Epidermal melanocyte (primary cell): ENCODE measurements around the gene RRP7A.
"Not testable (repeated sequence)": the region's sequence is repeated elsewhere in the genome, so short reads cannot be mapped to it uniquely, and the experiment has no call there.

ENCODE experiments used
- DNase-seq: peaks from one replicate; pipeline ENCODE4 v3.0.0; 2011; ENCODE audit warnings: low spot score; ENCODE audit not compliant: insufficient read length

The RRP7A gene

DNA sequence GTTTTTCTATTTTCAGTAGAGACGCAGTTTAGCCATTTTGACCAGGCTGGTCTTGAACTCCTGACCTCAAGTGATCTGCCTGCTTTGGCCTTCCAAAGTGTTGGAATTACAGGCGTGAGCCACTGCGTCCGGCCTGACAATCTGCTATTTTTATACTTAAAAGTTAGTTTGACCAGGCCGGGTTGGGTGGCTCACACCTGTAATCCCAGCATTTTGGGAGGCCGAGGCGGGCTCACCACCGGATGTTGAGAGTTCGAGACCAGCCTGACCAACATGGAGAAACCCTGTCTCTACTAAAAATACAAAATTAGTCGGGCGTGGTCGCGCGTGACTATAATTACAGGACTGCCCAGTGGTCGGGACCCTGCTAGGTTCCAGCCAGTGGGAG, 19.8 kb downstream of the RRP7A start:
- DNase-seq = not testable (repeated sequence)

DNA sequence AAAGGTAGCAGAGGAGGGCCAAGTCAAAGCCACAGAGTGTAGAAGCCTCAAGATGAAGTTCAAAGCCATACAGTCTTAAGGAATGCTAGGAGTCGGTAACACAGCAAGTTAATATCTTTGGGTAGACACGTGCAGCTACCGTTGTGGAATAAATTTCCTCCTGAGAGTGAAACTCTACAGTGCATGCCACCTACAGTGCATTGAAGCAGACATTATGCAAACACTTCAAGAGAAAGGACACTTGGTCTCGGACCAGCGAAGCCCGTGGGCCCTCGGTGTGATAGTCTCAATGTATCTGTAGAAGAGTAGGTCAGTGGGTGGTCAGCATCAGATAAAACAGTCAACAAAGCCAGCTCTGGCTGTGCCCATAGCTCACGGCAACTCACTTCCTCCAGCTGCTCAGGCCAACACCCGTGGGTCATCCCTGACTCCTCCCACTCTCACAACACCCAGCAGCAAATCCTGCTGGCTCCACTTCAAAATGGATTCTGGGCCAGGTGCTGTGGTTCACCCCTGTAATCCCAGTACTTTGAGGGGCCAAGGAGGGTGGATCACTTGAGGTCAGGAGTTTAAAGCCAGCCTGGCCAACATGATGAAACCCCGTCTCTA, 24.0 kb downstream of the RRP7A start:
- not testable (repeated sequence) for DNase-seq

DNA sequence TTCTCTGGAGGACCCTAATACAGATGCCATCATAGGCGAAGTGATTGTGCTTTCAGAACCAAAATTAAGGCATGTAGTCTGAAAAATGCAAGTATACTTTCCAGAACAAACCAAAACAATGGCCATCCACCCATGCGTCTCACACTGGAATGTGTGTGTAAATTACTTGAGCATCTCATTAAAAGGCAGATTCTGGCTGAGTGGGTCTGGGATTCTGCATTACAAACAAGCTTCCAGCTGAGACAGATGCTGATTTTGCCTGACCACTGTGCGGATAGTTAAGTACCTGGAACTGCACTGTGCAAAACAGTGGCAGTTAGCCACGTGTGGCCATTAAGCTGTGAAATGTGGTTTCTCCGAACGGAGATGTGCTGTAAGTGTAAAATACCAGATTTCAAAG, 26.2 kb downstream of the RRP7A start:
- no peak for DNase-seq

DNA sequence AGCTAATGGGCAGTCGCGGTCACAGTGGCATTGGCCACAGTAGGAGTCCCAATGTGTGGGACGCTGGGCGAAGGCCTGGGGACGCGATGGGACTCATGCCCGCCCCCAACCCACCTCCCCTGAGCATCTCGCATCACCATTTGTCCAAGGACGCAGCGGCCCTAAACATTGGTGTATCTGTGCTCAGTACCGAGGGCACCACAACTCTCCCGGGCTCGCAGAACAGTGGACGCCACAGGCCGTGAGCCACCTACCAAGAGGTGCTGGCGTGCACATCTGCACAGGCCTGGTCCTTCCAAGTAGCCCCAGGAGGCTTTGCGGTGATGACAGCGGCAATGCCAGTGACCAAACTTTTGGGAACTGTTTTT, 27.3 kb downstream of the RRP7A start:
- no peak for DNase-seq

DNA sequence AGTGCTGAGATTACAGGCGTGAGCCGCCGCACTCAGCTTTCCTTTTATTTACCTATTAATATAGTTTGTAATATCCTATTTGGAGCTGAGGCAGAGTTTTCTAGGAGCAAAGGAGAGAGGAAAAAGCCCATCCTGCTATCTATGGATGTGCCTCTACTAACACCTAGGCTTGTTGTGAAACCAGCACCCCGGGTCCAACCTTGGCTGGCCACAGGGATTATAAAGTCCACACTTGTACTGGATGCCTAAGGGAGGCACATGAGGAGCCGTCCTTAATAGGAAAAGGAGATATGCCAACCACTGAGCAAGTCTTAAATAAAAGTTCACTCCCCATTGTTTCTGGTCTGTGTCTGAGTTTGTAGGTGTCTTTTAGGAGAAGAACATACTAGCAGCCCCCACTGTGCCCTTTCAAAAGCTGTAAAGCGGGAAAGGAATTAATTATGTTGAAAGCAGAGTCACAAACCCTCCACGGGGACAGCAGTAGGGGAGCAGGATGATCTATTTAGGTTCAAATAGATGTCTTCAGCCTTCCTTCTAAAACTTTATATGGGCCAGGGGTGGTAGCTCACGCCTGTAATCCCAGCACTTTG, 29.3 kb downstream of the RRP7A start:
- DNase-seq = no peak

DNA sequence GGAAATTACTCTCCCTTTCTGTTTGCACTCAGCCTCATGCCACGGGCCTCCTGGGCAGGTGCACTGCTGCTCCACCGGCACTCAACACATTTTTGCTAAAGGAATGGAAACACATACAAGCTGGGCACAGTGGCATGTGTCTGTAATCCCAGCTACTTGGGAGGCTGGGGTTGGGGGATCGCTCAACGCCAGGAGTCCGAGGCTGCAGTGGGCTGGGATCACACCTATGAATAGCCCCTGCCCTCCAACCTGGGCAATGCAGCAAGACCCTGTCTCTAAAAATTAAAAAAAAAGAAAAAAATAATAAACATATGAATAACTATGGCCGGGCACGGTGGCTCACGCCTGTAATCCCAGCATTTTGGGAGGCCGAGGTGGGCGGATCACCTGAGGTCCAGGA, 30.6 kb downstream of the RRP7A start:
- DNase-seq = no peak

DNA sequence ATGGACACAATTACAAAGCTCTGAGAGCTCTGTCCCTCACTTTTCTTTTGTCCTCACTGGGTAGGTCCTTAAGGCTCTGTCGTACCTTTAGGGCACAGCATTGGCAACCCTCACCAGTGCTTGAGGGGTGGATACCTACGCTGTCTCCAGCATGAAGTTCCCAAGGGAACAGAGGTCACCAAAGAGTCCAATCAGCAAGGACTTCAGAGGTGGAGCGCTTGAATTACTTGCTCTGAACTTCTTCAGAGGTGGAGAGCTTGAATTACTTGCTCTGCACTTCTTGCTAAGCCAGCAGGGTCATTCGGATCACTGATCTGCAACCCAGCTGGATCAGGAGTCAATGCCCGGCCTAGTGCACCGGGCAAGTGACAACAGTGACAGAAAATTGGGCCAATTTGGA, 35.1 kb downstream of the RRP7A start:
- no peak for DNase-seq

DNA sequence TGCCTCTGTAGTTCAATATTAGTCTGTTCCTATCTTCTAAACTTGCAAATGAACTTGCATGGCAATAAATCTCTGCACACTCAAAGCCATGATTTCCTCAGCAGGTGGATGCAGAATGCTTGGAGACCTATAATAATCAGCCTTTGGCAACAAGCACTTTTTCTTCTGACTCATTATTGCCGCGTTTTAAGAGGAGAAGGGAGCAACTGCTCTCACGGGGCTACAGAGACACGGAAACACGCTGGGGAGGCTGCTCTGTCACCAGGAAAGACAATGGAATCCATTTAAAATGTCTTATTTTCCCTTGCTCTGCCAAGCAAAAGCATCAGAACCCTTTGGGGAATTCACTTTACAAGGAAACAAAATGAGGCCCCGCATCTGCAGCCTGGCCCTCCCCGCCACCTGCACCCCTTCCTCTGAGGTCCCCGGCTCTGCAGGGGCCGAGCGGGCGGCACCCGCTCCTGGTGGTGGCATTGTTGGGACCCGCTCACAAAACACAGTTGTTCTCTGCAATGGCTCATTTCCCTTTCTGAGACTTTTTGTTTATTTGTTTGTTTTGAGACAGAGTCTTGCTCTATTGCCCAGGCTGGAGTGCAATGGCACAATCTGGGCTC, 35.9 kb downstream of the RRP7A start:
- DNase-seq = not testable (repeated sequence)

DNA sequence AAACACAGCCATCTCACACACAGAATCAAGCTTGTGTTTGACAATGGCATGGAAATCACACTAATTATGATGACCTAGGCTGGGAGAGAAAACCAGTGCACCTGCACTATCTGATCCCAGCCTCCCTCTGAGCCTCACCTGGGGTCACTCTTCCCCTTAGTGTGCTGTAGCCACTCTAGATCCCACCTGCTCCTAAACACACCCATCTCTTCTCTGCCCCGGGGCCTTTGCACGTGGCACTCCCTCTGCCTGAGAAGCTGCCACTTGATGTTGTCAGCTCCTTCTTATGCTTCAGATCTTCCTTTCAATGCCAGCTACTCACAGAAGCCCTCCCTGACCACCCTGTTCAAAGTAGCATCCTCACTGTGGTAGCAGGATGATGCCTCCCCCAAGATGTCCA, 44.5 kb downstream of the RRP7A start:
- DNase-seq = no peak

DNA sequence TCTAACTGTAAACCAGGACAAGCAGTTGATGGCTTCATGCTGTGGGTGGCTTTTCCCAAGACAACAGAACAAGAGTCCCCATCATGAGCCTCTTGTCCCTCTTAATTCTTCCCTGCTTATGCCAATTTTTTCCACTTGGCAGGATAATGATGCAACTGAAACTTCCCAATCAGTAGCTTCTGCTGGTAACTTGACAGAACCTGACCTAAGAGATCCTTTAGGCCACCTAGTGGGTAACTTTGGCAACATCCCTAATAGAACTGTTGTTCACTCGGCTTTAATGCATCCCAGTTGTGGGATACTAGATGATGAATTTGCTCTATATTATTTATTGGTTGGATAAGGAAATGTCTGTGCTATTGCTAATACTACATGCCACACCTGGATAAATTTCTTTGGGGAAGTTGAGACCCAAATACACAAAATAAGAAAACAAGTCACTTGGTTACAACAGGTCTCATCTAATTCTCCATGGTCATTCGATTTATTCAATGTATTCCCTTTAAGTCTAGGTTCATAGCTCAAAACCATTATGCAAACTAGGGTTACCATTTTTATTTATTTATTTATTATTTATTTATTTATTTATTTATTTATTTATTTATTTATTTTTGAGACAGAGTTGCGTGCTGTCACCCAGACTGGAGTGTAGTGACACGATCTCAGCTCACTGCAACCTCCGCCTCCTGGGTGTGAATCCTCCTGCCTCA, 46.0 kb downstream of the RRP7A start:
- DNase-seq = peak; percentile 71

DNA sequence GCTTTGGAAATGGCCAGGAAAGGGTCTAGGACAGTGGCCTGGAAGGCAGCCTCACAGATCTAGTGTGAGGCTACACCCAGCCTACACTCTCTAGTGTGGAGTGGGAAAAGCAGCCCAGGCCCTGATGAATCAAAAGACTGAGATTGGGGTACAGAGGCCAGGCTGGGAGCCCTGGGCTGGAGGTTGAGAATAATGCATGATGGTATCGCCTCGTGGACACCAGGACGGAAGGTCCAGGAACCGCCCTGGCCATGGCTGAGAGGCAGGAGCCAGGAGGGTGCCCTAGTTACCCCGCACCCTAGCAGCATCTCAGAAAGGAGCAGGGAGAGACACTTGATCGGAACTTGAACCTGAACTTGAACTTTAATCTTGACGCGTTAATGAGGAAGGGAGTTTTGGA, 46.9 kb downstream of the RRP7A start:
- DNase-seq = no peak

DNA sequence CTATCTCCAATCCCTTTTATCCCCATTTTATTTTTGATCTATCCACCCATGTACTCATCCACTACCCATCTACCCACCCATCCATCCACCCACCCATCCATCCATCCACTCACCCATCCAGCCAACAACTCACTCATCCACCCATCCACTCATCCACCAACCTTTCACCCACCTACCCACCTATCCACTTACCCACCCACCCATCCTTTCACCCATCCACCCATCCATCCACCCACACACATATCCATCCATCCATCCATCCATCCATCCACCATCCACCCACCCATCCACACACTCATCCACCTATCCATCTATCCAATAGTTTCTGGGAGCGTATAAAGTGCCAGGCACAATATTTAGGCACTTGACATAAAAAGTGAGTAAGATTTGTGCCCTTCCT, 48.2 kb downstream of the RRP7A start:
- DNase-seq = no peak

DNA sequence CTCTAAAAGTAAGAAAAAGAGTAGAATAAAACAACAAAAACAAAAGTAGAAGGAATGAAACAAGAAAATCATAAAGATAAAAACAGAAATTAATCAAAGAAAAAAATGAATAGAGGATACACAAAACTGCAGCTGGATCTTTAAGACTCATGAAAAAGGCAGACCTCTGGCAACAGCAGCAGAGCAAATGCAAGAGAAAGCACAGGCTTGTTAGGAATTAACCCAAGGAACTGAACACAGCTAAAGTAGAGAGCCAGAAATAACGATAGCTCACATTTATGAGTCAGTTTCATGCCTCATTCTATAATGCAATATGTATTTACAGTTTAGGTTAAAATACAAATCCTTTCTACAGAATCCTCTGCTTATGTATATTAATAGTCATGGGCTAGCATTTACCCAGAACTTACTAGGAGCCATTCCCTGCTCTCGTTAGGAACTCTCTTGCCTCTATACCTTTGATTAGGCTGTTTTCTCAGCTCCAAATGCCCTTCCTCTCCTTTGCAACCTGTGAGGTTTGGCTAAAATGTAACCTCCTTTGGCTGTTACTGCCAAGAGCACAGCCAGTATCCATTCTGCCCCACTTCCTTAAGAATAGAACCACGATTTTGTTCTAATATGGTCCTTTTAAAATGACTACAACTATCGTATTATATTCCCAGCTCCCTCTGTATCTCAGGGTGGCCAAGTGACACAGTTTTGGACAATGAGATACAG, 49.1 kb downstream of the RRP7A start:
- DNase-seq = no peak

DNA sequence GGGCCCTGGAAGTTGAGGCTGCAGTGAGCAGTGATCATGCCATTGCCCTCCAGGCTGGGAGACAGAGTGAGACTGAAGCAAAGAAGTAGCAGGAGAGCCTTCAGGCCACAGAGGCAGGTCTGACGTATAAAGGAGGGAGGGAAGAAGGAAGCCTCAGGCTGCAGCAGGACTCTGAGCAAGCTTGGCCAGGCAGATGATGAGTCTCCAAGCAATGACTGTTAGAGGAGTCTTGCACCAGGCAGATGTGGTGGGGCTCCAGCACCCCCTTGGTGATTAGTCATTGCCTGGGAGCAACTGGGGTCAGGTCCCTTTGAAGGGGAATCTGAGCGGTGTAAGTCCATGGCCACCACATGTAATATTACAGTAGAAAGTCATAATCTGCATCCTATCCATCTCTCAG, 50.8 kb downstream of the RRP7A start:
- no peak for DNase-seq

DNA sequence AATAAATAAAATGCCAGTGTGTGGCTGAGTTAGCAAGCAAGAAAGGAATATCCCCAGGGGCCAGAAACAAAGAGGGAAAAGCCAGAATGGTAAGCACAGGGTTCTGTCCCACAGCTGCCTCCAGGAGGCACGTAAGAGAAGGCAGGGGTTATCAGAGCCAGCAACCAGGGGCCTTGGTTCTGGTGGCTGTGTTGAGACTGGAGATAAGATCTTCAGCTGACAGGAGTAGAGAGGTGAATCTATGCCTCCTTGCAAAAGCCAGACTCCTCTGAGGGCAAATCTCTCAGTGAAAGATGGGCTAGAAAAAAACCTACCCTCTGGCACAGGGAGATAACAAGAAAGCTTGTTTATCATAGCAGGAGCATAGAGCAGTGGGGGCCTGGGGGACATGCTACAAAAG, 57.6 kb downstream of the RRP7A start:
- DNase-seq = no peak

DNA sequence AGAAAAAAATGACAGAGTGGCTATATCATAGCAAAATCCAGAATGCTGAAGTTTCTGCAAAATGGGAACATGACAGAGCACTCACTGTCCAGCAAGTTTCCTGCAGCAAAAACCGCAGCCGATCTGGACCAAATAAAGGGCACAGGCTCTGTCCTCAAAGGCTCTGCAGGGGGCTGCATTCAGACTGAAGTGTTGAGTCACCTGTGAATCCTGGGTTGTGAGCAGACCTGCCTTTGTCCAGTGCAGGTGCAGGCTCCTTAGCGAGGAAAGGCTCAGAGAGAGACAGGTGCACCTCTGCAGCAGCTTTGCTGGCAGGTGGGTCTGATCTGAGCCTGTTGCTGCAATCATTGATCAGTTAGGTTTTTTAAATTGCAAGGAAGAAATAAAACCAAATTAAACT, 58.1 kb downstream of the RRP7A start:
- DNase-seq = no peak
